HCT116 (cell line): ENCODE measurements around the gene CACNA2D3.

Experiments used
- ATF3 ChIP-seq: IDR thresholded peaks from 2 replicates; pipeline ENCODE4 v1.6.1; 2012
- CEBPB ChIP-seq: IDR thresholded peaks from 2 replicates; pipeline ENCODE4 v1.6.1; 2012; ENCODE audit warnings: low read depth
- CTCF ChIP-seq, 3 experiments: fragments of 200-600 bp in 1 of 3; sonication (generic) in 1 of 3; IDR thresholded peaks in 2 of 3; conservative IDR thresholded peaks in 1 of 3; 2 replicates each; pipeline ENCODE4 v1.5.1; 2012 to 2017; ENCODE audit warnings: low read depth in 2 of 3, low read length in 2 of 3, antibody characterized with exemption in 1 of 3, borderline replicate concordance in 1 of 3, control low read depth in 1 of 3, mild to moderate bottlenecking in 1 of 3, mixed read lengths in 1 of 3, mixed run types in 1 of 3, moderate library complexity in 1 of 3; ENCODE audit not compliant: insufficient read depth in 1 of 3
- ELF1 ChIP-seq: IDR thresholded peaks from 2 replicates; pipeline ENCODE4 v1.6.1; 2012; ENCODE audit warnings: low read depth, borderline replicate concordance
- EZH2 ChIP-seq: fragments of 200-600 bp; sonication (generic); IDR thresholded peaks from 2 replicates; pipeline ENCODE4 v1.6.1; 2017; ENCODE audit warnings: antibody characterized with exemption, mixed run types
- EZH2phosphoT487 ChIP-seq: fragments of 200-600 bp; IDR thresholded peaks from 2 replicates; pipeline ENCODE4 v1.6.1; 2018; ENCODE audit warnings: antibody characterized with exemption, borderline replicate concordance
- JUND ChIP-seq: IDR thresholded peaks from 2 replicates; pipeline ENCODE4 v1.6.1; 2012
- POLR2A ChIP-seq: IDR thresholded peaks from 2 replicates; pipeline ENCODE4 v1.7.0; 2011; ENCODE audit warnings: borderline replicate concordance; ENCODE audit not compliant: insufficient read depth, insufficient read length; ENCODE audit errors: extremely low read depth
- POLR2AphosphoS5 ChIP-seq: IDR thresholded peaks from 2 replicates; pipeline ENCODE4 v1.6.1; 2011; ENCODE audit warnings: mild to moderate bottlenecking, low read depth, low read length, moderate library complexity
- SIN3A ChIP-seq: IDR thresholded peaks from 2 replicates; pipeline ENCODE4 v1.6.1; 2012; ENCODE audit warnings: low read depth
- TCF7L2 ChIP-seq: IDR thresholded peaks from 2 replicates; pipeline ENCODE4 v1.7.0; 2011; ENCODE audit warnings: borderline replicate concordance, inconsistent platforms; ENCODE audit not compliant: insufficient read depth, insufficient read length; ENCODE audit errors: extremely low read depth
- YY1 ChIP-seq: IDR thresholded peaks from 2 replicates; pipeline ENCODE4 v1.6.1; 2011; ENCODE audit warnings: low read length, low read depth, moderate library complexity, mild to moderate bottlenecking; ENCODE audit not compliant: insufficient replicate concordance; ENCODE audit errors: extremely low read depth
- TF ChIP-seq, protein P1 (sequence below): IDR thresholded peaks from 2 replicates; pipeline ENCODE4 v1.6.1; 2011; ENCODE audit warnings: mild to moderate bottlenecking, low read length, moderate library complexity; ENCODE audit not compliant: insufficient replicate concordance; ENCODE audit errors: extremely low read depth

DNA sequence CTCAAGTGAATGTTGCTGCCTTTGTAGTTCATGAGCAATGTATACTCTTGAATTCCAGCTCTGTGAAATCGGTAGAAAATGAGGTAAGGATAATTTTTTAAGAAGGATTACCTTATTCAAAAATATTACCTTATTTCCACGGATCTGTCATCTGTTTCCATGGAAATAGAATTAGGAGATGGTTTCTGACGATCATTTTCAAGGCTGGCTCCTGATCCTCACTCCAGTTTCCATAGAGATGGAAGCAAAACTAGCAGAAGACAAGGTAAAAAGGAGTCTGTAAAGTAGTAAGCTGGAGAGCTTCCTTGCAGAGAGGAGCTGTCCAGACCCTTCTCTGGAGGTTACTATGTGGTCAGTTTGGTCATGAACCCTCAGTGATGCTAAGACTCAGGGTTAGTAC lies 55.5 kb downstream of the CACNA2D3 start:
- no peak for TF ChIP-seq CTCF (IDR thresholded peaks at IDR 0.05 in 2 of 3, conservative IDR thresholded peaks at IDR 0.05 in 1 of 3; ENCODE audit: borderline replicate concordance in 1 of 3, insufficient read depth in 1 of 3, low read depth in 2 of 3, low read length in 2 of 3)
- TF ChIP-seq POLR2A, result no peak
- no peak for TF ChIP-seq YY1
- no peak for TF ChIP-seq POLR2AphosphoS5
- no peak for TF ChIP-seq ELF1
- no peak for TF ChIP-seq CEBPB
- TF ChIP-seq EZH2, result no peak
- no peak for TF ChIP-seq EZH2phosphoT487
- TF ChIP-seq TCF7L2, result no peak
- TF ChIP-seq JUND, result no peak
- TF ChIP-seq, protein P1, sequence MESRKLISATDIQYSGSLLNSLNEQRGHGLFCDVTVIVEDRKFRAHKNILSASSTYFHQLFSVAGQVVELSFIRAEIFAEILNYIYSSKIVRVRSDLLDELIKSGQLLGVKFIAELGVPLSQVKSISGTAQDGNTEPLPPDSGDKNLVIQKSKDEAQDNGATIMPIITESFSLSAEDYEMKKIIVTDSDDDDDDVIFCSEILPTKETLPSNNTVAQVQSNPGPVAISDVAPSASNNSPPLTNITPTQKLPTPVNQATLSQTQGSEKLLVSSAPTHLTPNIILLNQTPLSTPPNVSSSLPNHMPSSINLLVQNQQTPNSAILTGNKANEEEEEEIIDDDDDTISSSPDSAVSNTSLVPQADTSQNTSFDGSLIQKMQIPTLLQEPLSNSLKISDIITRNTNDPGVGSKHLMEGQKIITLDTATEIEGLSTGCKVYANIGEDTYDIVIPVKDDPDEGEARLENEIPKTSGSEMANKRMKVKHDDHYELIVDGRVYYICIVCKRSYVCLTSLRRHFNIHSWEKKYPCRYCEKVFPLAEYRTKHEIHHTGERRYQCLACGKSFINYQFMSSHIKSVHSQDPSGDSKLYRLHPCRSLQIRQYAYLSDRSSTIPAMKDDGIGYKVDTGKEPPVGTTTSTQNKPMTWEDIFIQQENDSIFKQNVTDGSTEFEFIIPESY, result no peak
- TF ChIP-seq SIN3A, result no peak
- no peak for TF ChIP-seq ATF3
